NK-92 treated with Interleukin-12 subunit alpha and Interleukin-12 subunit beta, amount 100 ng/mL, for 24 hours (cell line): ENCODE measurements around the gene APLNR.

ENCODE experiments used
- DNase-seq: peaks from one replicate; lab custom pipeline; 2025; lab: John Stamatoyannopoulos, UW

APLNR gene

DNA sequence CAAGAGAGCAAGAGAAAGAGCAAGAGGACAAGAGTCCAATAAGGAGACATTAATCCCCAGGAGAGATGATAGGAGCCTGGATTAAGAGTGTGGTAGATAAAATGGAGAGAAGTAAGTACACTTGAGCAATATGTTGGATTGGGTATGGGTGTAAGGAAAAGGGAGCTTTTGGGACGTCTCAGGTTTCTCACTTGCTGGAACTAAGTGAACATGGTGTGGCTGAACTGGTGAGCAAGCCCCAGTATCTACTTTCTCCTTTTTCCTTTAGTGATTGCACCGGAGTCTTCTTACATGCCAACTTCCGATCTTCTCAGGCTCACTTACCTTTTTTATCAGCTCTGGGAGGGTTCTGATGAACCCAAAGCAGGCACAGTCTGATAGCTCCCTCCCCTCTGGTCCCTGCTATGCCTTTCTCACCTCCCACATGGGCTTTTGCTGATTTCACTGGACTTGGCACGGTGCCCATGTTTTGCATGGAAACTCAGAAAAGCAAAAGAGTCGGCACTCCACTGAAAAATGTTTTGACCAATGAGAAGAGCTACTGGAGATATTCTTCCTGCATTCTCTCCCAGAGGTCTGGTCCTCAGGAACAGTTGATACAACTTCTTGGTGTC lies 14.5 kb upstream of the APLNR start:
- DNase-seq: no peak

DNA sequence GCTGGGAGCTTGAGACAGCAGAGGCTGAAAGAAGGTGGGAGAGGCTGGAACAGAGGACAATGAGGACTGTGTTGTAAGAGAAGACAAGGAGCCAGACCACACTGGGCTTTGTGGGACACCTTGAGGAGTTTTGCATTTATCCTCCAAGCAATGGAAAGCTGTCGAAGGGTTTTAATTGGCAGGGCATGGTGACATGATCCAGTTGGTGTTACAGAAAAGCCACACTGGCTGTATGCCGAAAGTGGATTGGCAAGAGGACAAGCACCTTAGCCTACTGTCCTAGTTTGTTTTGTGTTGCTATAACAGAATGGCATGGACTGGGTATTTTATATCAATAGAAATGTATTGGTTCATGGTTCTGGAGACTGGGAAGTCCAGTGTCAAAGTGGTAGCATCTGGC lies 14.0 kb upstream of the APLNR start:
- no peak for DNase-seq

DNA sequence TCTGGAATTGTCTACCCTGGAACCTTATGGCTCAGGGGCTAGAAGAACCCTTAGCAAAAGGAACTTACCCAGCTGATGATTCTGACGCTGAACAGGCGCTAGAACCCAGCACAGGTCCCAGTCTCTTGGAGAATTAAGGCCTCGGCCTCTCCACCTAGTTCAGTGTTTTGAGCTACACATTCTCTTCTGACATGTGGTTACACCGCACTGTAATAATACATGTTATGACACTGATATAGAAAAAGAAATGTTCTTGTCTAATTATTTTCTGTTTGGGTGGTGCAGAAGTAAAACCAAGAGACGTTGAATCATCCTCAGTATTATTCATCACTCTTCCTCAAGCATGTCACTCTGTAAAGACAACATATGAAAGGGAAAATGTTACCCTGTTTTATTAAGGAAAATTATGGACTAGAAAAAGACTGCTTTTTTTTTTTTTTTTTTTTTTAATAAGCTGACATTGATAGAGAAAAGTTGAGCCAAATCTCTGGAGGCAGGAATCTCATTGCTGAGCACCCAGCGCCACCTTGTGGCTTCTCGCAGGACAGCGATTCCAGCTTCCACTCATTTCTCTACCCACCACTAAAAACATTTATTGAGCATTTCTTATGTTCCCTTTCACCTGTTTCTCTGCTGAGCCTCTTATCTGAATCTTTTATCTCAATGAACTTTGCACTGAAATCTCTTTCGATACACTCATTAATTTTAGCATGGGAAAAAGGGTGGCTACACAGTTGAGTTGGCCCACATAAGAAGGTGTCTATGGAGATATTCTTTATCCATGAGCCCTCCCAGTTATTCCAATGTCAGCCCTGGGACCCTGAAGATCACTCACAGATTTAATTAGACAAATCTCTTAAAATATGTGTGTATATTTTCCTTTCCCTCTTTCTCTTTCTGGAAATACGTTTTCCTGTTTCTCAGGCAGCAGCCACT lies 12.6 kb upstream of the APLNR start:
- peak; percentile 12 for DNase-seq

DNA sequence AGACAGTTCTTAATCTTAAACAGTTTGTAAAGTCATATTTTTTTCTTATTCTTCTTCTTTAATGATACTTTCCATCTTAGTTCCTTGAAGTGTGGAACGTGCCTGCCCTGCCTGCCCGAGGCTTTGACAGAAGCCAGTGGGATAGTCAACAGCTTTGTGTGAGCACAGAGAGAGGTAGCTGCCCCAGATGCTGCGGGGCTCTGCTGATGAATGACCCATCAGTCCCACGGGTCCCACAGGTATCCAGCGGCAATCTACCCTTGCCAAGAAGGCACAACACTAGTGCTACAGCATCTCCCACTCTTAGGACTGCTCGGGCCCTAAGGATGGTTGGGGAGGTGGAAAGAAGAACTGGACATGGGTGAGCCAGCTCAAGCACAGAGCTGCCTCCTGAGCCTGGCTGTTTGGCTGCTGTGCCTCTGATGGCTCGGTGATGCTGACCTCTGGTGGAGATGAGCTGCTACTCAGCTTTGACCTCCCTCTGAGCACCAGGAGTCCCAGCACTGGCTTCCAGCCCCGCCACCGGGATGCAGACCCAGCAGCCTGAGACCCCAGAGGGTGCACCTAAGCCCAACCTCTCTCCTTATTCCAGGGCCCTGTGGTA lies 11.8 kb upstream of the APLNR start:
- DNase-seq: peak; percentile 5

DNA sequence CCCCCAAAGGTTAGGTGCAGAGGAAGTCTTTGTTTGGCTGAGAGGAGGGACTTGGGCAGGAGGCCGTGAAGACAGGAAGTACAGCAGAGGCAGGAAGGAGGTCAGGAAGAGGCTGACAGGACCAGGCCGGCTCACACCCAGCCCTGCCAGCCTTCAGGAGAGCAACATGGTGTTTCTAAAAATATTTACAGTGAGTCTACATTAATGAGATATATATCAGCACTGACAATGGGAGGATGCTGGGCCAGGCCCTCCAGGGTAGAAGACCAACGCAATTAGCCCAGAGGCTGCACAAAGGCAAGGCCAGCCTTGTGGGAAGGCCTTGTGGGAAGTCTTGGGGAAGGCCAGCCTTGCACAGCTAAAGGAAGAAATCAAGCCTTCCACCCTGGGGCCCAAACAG lies 7.9 kb upstream of the APLNR start:
- DNase-seq: no peak

DNA sequence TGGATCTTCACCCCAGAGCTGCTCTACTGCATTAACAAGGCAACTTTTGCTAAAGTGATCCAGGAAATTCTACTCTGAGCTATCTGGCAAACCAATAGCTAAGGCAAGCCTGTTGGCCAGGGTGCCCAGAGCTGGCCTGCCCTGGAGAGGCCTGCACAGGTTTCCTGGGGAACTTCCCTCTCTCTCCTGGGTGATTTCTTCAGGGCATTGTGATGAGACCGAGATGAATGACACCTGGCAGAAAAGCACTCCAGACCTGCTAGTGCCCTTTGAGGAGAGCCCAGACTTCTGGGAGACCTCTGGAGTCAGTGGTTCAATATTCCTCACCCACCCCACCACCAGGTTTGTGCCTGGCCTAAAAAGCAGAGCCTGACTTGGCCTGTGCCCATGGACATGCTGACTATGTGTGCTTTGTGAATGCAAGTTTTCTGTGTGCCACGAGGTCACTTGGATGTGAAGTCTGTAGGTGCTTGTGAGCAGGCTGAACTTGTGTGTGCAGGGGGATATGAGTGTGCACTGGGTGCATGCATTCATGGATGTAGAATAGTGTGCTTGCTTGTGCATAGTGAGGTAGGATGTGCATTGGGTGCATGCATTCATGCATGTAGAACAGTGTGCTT lies 4.4 kb upstream of the APLNR start:
- no peak for DNase-seq

DNA sequence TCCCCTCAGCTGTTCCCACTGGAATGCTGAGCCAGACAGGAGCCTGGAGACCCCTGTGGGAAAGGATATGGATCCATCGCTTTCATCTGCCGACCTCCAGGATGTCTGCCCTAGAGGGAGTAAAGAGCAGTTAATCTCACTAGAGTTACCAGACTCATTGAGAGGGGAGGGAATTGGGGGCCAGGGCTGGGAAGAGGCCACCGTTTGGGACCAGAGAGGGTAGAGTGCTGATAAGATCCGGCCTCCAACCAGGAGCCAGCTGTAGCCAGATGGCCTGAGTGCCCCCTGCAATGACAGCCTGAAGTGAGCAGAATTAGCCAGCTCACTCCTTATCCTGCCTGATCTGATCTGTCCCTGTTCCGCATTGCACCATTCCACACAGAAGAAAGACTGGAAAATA lies 3.7 kb upstream of the APLNR start:
- DNase-seq: no peak

DNA sequence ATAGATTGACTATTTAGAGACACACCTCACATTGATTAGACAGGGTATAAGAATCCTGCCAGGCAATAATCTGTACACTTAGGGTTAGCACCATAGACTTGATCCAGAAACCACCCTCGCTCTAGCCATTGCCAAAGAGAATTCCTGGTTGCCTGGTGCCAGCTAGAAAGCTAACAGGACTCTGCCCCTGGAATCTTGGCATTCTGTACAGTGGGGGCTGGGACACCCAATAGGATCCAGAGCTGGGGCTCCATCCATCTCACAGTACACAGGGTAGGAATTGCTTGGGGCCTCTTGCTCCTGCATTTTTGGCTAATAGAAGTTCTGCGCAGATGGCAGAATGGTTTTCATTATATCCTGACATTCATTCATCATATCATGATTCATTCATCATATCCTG lies 3.0 kb upstream of the APLNR start:
- DNase-seq: no peak

DNA sequence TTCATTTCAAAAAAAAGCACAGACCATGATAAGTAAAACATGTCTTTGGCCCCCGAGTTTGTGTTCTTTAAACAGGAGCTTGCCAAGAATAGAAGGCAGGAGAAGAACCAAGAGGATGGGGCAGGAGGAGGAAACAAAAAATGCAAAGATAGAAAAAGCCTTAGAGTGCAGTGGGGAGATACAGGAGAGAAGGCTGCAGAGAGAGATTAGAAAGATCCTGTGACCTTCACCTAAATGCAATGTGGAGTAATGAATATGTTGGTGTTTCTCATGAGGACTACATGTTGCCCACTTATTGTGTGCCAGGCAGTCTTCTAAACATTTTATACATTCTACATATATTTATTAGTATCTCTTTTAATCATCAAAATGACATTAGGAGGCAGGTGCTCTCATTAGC lies 2.3 kb upstream of the APLNR start:
- no peak for DNase-seq

DNA sequence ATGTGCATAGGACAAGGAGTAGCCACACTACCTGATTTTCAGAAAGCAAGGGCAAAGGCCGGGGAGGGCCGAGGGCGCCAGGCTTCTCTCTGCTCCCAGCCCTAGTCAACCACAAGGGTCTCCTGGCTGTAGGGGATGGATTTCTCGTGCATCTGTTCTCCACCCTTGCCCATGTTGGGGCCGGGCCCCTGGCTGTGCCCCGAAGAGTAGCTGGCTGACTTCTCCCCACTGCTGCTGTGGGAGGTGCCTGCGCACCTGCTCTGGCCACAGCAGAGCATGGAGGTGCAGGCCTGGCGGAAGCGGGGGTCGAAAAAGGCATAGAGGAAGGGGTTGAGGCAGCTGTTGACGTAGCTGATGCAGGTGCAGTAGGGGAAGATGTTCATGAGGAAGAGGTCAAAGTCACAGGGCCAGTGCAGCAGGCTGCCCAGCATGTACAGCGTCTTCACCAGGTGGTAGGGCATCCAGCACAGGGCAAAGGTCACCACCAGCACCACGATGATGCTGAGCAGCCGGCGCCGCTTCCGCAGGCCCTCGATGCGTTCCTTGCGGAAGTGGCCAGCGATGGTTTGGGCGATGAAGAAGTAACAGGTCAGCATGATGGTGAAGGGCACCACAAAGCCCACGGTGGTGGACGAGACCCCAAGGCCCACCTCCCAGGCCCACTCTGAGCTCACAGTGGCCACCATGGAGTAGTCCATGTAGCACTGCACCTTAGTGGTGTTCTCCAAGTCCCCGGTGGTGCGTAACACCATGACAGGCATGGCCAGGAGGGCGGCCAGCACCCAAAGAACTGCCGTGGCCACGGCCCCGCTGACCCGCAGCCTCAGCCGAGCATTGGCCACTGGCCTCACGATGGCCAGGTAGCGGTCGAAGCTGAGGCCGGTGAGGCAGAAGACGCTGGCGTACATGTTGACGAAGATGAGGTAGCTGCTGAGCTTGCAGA lies 1.0 kb downstream of the APLNR start:
- no peak for DNase-seq

DNA sequence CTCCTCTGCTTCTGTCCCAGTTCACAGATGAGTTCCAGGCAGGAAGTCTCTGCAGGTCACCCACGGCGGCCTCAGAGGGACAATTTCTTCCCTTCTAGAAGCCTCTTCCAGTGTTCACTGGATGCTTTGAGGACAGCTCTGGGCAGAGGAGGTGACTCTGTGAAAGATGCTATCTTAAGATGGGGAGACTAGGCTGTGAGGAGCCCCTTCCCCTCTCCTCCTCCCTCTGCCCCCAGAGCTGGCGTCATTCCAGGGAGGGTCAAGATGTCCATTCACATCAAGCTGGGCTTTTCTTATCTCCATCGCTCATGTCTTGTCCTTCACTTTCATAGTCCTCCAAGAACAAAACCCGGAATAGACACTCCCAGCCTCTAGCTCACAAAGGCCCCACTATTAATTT lies 3.3 kb downstream of the APLNR start:
- no peak for DNase-seq

DNA sequence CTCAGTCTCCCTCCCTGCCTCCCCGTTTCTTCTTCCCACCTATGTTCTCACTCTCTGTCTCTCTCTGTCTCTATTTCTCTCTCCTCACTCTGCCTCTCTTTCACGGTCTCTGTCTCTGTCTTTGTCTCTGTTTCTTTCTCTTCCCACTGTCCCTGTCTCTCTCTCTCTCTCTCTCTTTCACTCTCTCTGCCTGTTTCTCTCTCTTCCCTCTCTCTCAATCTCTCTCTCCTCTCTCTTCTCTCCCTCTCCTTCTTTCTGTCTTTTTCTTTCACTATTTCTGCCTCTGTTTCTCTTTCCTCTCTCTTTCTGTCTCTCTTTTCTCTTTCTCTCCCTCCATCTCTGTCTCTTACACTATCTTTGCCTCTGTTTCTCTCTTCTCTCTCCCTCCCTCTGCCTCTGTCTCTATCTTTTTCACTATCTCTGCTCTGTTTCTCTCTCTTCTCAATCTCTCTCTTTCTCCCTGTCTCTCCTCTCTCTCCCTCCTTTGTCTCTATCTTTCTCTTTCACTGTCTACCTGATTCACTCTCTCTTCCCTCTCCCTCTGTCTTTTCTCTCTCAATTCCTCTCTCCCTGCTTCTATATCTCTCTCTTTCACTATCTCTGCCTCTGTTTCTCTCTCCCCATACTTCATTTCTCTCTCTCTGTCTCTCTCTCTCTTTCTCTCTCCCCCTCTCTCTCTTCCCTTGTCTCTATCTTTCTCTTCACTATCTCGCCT lies 5.4 kb downstream of the APLNR start:
- DNase-seq: no peak

DNA sequence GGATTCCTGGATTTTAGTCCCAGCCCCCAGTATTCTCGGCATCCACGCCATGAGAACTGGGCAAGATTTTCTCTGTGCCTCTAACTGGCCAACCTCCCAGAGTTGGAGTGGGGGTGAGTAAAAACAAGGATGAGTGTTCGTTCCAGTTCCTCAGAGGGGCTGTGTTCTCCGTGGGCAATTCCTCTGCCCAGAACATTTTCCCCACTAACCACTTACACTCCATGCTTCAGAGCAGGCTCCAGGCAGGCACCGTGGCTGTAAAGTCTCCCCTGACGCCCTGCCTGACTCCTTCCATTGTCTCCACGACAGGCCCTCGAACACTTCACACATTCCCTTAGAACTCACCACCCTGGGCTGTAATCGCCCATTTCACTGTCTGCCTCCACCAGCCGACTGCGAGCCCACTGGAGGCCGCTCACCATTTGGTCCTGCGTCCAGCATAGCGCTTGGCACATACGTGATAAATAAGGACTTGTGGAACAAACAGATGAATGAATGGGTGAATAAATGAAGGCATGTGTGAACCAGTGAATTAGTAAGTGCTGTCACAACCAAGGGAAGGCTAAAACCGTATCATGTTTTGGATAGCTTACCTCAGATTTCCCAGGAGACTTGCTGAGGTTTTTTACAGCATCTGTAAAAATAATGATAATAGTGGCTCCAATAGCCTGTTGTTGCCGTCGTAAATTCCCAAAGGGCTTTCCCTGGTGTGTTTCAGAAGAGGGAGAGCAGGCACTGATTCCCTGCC lies 6.1 kb downstream of the APLNR start:
- no peak for DNase-seq

DNA sequence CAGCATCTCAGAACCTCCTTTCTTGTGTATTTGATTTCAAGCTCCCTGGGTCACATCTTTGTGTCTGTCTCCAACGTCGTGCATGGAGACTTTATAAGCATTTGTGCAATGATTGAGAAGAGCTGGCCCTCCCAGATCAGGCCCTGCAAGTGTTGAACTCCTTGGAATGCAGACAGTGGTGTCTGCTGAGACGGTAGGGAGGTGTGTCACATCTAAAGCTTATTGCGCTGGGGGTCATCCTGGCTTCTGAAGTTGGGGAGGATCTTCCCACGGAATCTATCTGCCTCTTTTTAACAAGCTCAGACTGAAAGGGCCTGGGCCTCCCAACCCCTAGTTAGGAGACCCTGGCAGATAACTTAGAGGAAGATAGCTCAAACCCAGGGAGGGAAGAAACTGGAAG lies 6.7 kb downstream of the APLNR start:
- DNase-seq: no peak

DNA sequence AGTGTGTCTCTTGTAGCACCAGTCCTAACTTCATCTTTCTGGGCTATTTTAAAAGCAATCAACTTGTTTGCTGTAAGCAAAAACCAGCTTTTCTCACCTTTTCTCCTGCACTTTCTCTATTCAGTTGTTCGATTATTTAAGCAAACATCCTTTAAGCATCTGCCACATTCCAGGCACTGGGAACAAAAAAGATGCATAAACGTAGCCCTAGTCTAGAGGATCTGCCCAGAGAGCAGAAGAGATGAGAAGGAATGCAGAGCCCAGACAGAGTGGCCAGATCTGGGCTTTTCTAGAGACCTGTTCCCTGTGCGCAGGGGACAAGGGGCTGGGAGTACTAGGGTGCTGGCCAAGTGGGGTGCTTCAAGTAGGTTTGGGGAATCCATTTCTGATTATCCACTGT lies 8.4 kb downstream of the APLNR start:
- DNase-seq: no peak

DNA sequence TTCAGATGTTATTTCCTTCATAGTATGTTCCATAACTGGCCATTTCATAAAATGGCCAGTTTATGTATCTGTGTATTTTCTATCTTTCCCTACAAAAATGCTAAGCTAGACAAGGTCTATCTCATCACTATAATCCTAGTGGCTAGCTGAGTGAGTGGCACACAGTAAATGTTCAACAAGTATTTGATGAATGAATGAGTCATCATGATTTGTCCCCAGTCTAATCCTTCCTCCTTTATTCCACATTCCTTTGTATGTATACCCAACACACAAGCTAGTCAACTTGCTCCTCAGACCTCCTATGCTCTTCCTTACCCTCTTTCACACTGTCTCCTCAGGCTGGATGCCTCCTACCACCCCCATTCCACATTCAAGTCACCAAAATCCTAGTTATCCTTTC lies 12.5 kb downstream of the APLNR start:
- DNase-seq: no peak

DNA sequence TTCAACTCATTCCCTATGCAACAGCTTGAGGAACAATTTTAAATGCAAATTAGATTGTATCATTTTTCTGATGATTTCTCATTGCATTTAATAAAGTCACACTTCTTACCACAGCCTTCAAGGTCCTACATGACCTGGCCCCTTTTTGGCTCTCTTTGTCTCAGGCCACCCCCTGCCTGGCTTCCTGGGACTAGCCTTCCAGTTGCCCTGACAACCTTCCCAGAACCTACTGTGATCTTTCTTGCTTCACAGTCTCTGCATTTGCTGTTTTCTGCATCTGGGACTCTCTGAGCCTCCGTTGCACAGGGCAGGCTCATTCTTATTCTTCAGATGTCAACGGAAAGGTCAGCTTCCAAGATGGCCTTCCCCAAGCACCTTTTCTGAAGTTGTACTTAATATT lies 12.9 kb downstream of the APLNR start:
- no peak for DNase-seq

DNA sequence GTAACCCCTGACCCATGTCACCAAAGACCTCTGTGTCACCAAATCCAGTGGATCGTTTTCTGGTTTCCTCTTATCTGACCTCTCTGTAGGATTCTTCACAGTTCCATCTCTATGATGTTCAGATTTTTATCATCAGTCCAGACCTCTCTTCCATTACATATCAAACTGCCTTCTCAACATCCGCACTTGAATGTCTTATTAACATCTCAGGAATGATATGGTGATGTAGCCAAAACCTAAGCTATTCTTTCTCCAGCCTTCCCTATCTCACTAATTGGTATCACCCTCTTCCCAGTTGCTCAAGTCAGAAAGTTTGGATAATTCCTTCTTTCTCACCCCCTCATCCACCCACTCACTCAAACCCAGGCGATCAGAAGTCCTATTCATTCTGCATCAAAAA lies 13.4 kb downstream of the APLNR start:
- DNase-seq: no peak

DNA sequence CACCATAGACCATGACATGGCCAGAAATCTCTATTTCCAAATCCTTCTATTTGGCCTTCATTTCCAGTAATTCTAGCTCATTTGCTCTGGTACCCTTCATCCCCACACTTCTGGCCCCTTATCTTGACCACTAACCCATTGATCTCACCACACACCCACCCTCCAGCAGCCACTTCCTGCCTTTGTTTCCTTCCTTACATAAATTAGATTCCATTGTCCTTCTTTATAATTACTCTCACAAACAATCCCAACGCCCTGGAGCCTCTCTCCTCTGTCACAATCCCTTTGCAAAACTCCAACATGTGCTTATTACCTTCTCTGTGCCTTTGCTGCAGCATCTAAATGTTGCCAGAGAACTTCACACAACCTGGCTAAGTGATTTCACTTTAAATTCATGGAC lies 14.8 kb downstream of the APLNR start:
- no peak for DNase-seq

DNA sequence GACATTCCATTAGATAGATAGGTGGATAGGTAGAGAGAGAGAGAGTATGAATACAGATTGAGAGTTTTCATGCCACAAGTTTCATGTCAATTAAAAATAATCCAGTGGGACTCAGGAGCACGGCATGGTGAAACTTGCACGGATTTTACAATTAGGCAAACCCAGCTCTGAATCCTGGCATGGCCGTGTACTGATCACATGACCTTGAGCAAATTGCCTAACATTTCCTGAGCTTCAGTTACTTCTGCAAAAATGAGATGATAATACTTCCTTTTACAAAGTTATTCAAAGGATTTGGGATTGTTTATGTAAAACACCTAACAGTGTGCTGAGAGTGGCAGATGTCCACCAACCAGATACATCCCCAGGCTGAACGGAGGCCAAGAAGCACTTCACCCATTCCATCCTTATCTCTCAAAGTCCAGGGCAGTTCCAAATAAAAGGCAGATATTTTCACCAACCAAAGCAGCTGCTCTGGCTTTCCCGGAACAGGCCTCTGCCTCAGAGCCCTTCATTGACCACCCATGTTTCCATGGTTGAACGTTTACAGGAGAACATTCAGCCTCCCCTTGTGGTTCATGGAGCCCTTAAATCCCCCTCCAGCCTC lies 17.9 kb downstream of the APLNR start:
- DNase-seq: no peak
